Astrocyte (in vitro differentiated cells and primary cell): ENCODE data around the gene DHPS.
"Not testable (repeated sequence)": the region's sequence is repeated elsewhere in the genome, so short reads cannot be mapped to it uniquely, and the experiment has no call there.

Experiments
- CTCF ChIP-seq: IDR thresholded peaks from 2 replicates; pipeline ENCODE4 v1.5.1; 2011; ENCODE audit warnings: low read depth, mild to moderate bottlenecking, inconsistent platforms, low read length, moderate library complexity; ENCODE audit not compliant: insufficient read depth
- EZH2 ChIP-seq: IDR thresholded peaks from 2 replicates; pipeline ENCODE4 v1.6.1; 2012; ENCODE audit warnings: mild to moderate bottlenecking, low read length, inconsistent platforms; ENCODE audit not compliant: insufficient read depth

- not testable (repeated sequence) for TF ChIP-seq EZH2, CTCF
Observed at GRCh38 chr19:12712077-12712476, 30.4 kb upstream of the DHPS start.
